ENCODE data around the gene TOMM22.
"Not testable (repeated sequence)": the region's sequence is repeated elsewhere in the genome, so short reads cannot be mapped to it uniquely, and the experiment has no call there.

TOMM22 gene

GRCh38 chr22:38681582-38682335 lies at the start of gene TOMM22:
Gene TOMM22 (plus strand): TSS chr22:38681957. CDS start chr22:38681979, 22 bp downstream.
- peak; percentile 93 for DNase-seq

GRCh38 chr22:38632528-38632927 lies 49.2 kb upstream of the TOMM22 start:
- no peak for DNase-seq

- DNase-seq = no peak
Observed at GRCh38 chr22:38638216-38638615, 43.5 kb upstream of the TOMM22 start.

- no peak for DNase-seq
Observed at GRCh38 chr22:38638728-38639127, 43.0 kb upstream of the TOMM22 start.

GRCh38 chr22:38641476-38642040 lies 40.2 kb upstream of the TOMM22 start:
- no peak for DNase-seq

GRCh38 chr22:38644245-38644644 lies 37.5 kb upstream of the TOMM22 start:
- not testable (repeated sequence) for DNase-seq

GRCh38 chr22:38645430-38645829 lies 36.3 kb upstream of the TOMM22 start:
- DNase-seq = no peak

GRCh38 chr22:38649841-38650522 lies 31.8 kb upstream of the TOMM22 start:
- DNase-seq = no peak

GRCh38 chr22:38652859-38653258 lies 28.9 kb upstream of the TOMM22 start:
- no peak for DNase-seq

- DNase-seq = no peak
Observed at GRCh38 chr22:38653741-38654140, 28.0 kb upstream of the TOMM22 start.

GRCh38 chr22:38655519-38656255 lies 26.1 kb upstream of the TOMM22 start:
- no peak for DNase-seq

- peak; percentile 93 for DNase-seq
Observed at GRCh38 chr22:38656256-38657044, 25.3 kb upstream of the TOMM22 start, which contains the start of the genes CBY1 and FAM227A. Gene CBY1 (plus strand): TSS chr22:38656638. CDS start chr22:38668055, 11,417 bp downstream. Gene FAM227A (minus strand): TSS chr22:38656392. CDS start chr22:38650168, 6,224 bp downstream.

GRCh38 chr22:38657045-38657909 lies 24.5 kb upstream of the TOMM22 start:
- DNase-seq = no peak

GRCh38 chr22:38674888-38675287 lies 6.9 kb upstream of the TOMM22 start:
- no peak for DNase-seq

- DNase-seq = no peak
Observed at GRCh38 chr22:38675833-38676232, 5.9 kb upstream of the TOMM22 start.

- DNase-seq = no peak
Observed at GRCh38 chr22:38684895-38685294, 3.1 kb downstream of the TOMM22 start.

- no peak for DNase-seq
Observed at GRCh38 chr22:38685761-38686160, 4.0 kb downstream of the TOMM22 start.

- DNase-seq = no peak
Observed at GRCh38 chr22:38689651-38690050, 7.9 kb downstream of the TOMM22 start.

GRCh38 chr22:38694049-38694448 lies 12.3 kb downstream of the TOMM22 start:
- no peak for DNase-seq

- DNase-seq = no peak
Observed at GRCh38 chr22:38694940-38695339, 13.2 kb downstream of the TOMM22 start.
